GM19397 (cell line): Measurements from ENCODE around the gene WNT7A.
"Not testable (repeated sequence)": the region's sequence is repeated elsewhere in the genome, so short reads cannot be mapped to it uniquely, and the experiment has no call there.

Experiments used
- ATAC-seq: cut with Tn5 transposase; IDR thresholded peaks from one replicate; pipeline ENCODE4 v1.9.1; 2021; ENCODE audit warnings: mild to moderate bottlenecking, moderate library complexity; ENCODE audit not compliant: unreplicated experiment

WNT7A gene

DNA sequence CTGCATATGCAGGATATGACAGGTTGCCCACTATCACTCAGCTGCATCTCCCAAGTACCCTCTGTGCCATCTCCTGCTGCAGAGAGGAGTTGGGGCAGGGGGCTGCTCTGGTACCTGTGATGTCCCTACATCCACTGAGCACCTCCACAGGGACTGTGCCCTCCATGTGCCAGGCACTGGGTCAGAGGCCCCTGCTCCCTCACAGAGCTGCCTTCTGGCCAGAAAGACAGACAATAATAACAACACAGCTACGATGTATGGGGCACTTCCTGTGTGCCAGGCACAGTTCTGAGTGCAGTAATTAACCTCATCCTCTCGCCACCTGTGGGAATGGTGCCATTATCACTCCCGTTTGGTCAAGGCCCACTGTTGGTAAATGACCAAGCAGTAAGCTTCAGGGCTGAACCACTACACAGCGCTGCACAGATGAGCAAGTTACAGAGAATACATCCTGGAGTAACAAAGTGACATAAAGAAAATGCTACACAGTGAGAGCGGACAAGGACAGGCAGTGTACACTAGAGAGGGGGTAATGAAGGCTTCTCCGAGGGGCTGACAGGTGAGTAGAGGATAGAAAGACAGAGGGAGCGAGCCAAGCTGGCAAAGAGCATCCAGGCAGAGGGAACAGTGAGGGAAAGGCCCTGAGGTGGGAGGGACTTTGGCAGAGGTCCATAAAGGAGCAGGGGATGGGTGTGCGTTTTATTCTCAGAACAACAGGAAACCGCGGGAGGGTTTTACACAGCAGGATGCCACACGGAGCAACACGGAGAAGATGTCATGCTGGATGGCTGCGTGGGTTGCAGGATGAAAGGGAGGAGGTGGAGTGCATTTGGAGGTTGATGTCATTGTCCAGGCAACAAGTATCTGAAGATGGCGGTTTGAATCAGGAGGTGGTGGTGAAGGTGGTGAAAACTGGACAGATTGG is 13.6 kb downstream of the WNT7A start:
- no peak for ATAC-seq

DNA sequence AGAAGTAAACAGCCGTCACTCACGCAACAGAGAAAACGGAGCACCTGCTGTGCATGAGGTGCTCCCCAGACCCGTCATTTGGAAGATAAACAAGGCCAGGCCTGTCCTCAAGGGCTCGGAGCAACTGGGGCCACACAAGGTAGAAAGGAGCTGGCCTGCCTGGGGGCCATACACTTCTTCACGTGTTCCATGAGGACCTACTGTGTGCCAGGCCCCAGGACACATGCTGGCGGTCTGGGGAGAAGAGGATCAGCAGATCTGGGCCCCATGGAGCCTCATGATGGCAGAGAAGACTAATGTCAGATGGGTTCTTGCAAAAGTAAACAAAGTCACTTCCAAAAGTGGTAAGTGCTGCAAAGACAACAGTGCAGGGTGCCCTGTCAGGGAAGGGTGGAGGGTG is 14.3 kb downstream of the WNT7A start:
- no peak for ATAC-seq

GRCh38 chr3:13865106-13865505 is 14.8 kb downstream of the WNT7A start:
- no peak for ATAC-seq

- ATAC-seq, result no peak
Measured at GRCh38 chr3:13863965-13864595, 15.8 kb downstream of the WNT7A start.

DNA sequence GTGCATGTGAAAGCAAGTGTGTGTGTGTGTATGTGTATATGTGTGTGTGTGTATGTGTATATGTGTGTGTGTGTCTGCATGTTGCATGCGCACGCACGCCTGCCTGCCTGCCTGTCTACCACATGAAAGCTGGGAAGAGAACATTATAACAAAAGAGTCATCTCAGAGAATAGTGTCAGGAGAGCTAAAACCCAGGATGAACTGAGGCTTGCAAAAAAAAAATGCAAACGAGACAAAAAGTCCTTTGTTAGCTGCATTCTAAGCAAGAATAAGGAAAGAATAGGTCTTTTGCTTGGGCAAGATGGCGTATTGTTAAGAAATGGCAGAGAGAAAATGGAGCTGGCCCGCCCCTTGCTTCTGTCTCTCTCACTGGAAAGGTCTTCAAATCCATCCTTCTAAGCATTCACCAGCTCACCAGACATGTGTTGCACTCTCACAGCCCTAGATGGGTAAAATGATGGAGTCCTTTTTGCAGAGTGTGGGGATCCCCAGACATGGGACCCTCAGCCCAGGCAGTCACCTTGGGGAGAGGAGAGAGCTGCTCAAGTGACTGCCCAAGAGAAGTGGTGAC is 16.4 kb downstream of the WNT7A start:
- no peak for ATAC-seq

DNA sequence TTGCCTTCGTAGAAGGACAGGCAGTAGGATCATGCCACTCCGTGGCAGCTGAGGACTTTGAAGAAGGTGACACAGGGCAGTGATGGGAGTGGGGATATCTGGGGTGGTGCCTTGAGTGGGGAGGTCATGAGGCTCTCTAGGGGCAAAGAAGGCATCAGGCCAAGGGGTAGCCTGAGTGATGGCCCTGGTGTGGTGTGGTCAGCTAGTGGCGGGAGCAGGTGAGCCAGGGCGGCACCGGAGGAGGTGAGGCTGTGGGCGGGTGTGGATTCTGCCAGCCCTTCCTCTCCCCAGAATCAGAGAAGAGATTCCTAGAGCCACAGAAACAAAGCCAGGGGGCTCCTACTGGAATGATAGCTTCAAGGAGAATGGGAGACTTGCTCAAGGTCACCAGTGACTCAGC is 18.4 kb downstream of the WNT7A start:
- ATAC-seq, result no peak

DNA sequence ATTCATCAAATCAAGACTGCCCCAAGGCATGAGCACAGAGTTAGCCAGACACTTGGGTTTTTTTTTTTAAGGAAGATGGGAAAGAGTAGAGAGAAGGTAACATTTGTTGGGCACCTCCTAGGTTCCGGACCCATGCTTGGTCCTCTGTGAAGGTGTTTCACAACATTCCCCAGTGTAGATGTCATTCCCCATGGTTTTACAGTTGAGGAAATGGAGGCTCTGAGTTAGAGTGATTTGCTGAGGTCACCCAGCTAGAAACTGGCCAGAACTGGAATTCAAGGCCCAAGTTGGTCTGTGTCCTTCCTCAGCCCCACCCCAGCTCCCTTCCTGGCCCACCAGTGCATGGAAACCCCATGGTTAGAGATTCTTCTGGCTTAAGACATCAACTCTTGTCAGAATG is 19.9 kb downstream of the WNT7A start:
- ATAC-seq, result no peak

- no peak for ATAC-seq
Measured at GRCh38 chr3:13858768-13859520, 20.9 kb downstream of the WNT7A start.

DNA sequence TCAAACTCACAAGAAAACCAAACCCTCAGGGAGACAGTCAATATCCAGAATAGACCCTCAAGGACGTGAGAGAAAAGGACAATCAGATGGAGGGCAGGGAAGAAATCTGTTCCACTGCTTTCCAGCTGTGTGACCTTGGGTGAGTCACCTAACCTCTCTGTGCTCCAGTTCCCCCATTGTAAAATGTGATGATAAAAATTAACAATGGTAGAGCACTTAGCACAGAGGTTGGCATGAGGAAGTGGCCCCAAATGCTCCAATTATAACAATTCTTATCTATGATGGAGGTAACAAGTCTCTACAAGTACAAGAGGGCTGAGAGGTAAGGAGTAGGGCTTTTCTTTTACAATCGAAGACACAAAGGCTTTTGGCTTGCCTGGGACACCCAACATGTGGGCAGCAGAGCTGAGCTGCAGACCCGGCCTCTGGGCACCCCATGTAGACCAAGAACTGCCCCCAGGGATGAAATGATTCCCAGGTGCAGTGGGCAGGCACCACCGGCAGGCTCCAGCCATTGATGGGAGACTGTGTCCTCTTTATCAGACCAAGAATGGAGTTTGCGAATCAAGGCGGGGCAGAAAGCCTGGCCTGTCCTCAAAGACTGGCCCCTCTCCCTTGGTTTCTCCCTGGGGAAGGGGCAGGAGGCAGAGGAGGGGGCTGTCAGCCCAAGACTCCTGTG is 22.0 kb downstream of the WNT7A start:
- ATAC-seq, result no peak

- ATAC-seq, result not testable (repeated sequence)
Measured at GRCh38 chr3:13856628-13857027, 23.2 kb downstream of the WNT7A start.

GRCh38 chr3:13856006-13856405 is 23.9 kb downstream of the WNT7A start:
- ATAC-seq, result no peak

GRCh38 chr3:13854492-13854891 is 25.4 kb downstream of the WNT7A start:
- ATAC-seq, result no peak

DNA sequence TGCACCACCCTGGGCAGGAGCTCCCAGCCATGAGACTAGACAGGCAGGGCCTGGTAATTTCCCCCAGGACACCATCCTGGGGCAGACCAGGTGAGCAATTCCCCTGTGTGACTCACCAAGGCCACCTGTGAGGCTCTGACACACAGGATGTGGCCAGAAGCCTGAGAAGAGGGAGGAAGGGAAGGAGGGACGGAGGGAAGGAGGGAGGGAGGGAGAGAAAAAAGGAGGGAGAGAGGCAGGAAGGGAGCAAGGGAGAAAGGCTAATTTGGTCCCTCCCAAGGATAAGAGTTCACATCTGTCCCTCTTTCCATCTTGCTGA is 25.9 kb downstream of the WNT7A start:
- ATAC-seq, result no peak

- ATAC-seq, result no peak
Measured at GRCh38 chr3:13853256-13853977, 26.5 kb downstream of the WNT7A start.

DNA sequence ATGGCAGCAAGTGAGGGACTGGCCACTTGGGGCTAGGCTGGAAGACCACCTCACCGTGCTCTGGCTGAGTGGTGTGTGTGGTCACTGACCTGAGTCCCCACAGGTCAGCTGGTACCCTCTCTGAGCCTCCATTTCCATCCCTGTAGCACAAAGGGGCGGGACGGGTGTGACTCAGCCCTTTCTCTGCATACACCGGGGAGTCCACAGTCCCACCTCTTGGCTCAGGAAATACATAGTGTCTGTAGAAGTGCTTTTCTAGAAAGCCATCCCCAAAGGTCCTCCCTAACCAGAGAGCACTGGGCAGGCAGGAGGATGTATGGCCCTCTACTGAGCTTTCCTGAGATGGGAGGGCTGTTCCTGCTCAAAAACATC is 27.2 kb downstream of the WNT7A start:
- ATAC-seq, result no peak

- no peak for ATAC-seq
Measured at GRCh38 chr3:13851997-13852637, 27.8 kb downstream of the WNT7A start.

DNA sequence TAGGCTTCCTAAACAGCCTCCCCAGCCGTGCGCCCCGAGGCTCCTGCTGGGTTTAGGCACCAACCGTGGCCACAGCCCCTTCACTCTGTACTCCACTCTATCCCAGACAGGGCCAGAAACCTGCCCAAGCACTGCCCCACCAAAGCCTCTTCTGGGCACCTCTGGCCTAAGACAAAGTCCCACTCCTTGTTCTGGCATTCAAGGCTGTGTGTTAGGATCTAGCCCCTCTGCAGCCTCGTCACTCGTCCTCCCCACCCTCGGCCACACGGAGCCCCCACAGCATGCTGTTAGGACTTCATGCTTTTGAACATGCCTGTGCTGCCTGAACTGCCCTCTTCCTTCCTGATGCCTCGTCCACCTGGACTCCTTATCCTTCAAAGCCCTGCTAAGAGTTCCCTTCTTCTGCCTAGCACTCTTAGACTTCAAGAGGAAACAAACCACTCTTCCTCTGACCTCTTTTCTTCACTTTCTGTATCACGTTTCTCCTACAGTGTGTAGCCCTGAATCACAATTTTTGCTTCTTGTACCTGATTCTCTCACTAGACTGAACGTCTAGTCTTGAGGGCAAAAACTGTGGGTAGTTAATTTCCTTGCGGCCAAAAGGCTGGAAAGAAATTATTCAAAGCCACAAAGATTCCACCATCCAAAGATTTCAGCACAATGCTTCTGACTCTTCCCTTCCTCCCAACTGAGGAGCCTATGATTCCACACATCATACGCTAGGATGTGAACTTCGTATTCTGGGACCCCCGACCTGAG is 28.6 kb downstream of the WNT7A start:
- ATAC-seq, result no peak

DNA sequence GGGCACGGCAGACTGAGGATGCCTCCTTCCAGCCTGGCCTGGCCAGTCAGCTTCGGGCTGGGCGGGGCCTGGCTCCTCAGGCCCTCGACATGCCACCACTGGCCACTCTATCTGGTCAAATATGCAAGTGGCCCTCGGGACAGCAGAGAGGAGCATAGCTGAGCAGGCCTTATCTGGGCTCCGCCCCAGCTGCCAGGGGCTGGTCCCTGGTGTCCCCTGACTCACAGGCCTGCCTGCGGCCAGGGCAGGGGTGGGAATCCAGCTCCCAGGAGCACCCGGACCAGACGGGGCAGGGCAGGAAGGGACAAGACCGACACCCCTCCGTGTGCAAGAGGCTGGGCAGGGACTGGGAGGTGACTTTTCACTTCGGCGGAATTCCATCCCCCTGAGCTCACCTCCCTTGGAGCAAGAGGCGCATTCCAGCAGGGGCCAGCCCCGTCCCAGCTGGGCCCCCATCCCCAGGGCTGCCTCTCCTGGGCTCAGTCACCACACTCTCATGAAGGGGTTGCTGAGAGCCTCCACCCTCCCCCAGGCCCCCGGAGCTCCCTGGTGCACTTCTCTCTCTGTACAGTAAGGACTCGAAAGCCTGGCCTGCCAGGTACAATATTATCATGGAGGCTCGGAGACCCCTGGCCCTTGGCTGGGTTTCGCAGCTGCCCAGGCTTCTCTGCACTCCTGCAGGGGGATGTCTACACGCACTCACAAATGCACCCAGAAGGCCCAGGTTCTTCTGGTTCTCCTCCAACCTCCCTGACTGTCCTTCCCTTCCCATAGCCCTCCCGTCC is 29.5 kb downstream of the WNT7A start:
- no peak for ATAC-seq
